ENCODE results near the gene TMEM220. TPM values are rescaled to one million over a fixed set of nuclear protein-coding genes. Genes with fewer than 3 reads are reported as not detected.

Gene TMEM220
- total and polyA plus RNA-seq, 9 of the 15 experiments (the other 6 are each of a cell fraction or from before 2014, with no cell fraction given) = not detected

- ATAC-seq (no peak), FAIRE-seq (no peak), DNase-seq (ENCODE audit: extremely low read depth in 1 of 4, low spot score in 3 of 4) (no peak)
- no peak overlapping the region for H3K27ac ChIP-seq (ENCODE audit: extremely low read depth, low read depth, low read length)
- 0% methylated on average over 3 of the region's 4 CpGs for WGBS (ENCODE audit: insufficient coverage, low coverage, missing lambda C conversion rate)
- no peak overlapping the region for H3K4me2 ChIP-seq (ENCODE audit: insufficient read depth, low read length)
- no peak overlapping the region for H2AFZ ChIP-seq (ENCODE audit: low read depth, low read length)
- H3K79me2 ChIP-seq (ENCODE audit: control insufficient read depth, insufficient read depth, low read length) = no peaks in the 10 kb centered on the region
- ChIA-PET CTCF (ENCODE audit: low intra/inter-chr PET ratio) (interaction anchor here (0.6 kb wide), 1 partner anchor 1146 kb away, joined by 3 read pairs; no protein-coding TSS in a partner anchor), POLR2A (no interaction called here)
- no peak overlapping the region for H3K9ac ChIP-seq (ENCODE audit: insufficient read depth in 1 of 2, low read depth in 2 of 2, low read length in 2 of 2)
- no peaks in the 10 kb centered on the region for H3K4me1 ChIP-seq (replicated peaks in 1 of 2; ENCODE audit: control insufficient read depth in 2 of 2, insufficient read depth in 2 of 2, low read length in 2 of 2)
- in situ Hi-C loops (cut with MboI) (no loop called here), intact Hi-C loops (cut with micrococcal nuclease) (no loop called here)
- BruUV-seq (replicated peaks) = no TSS peak
- TF ChIP-seq FOXO4 (CRISPR knock-in tag; IDR thresholded peaks at IDR 0.05) (no peak), TCF3 (CRISPR knock-in tag; IDR thresholded peaks at IDR 0.05) (no peak), NEUROD1 (IDR thresholded peaks at IDR 0.05; ENCODE audit: borderline replicate concordance, low read depth, low read length, partially characterized antibody) (no peak), NCOA4 (IDR thresholded peaks at IDR 0.05; ENCODE audit: partially characterized antibody) (no peak), FOXA3 (CRISPR knock-in tag; conservative IDR thresholded peaks at IDR 0.05 in 1 of 2, IDR thresholded peaks at IDR 0.05 in 1 of 2) (no peak)
- no peaks in the 10 kb centered on the region for H4K20me1 ChIP-seq (replicated peaks; ENCODE audit: control insufficient read depth, insufficient read depth, low read length)
- no peaks in the 10 kb centered on the region for H3K36me3 ChIP-seq (ENCODE audit: control insufficient read depth, insufficient read depth, low read length)
- no peaks in the 10 kb centered on the region for H3K9me3 ChIP-seq (replicated peaks; ENCODE audit: control insufficient read depth, insufficient read depth, low read depth, low read length)
- no peak overlapping the region for H3K4me3 ChIP-seq
- no peaks in the 10 kb centered on the region for H3K9me1 ChIP-seq (ENCODE audit: control insufficient read depth, insufficient read depth, low read length)
- peaks cover 0 to 6% of the 10 kb centered on the region in 2 experiments; a peak in 2 of 5 replicates for H3K27me3 ChIP-seq (ENCODE audit: control insufficient read depth in 2 of 2, insufficient read depth in 2 of 2, low read length in 2 of 2)
These were observed 6.0 kb upstream of the TMEM220 start for GRCh38 chr17:10735821-10736220.

All from K562 (cell line).